H9 (cell line): ENCODE measurements around the gene ENDOU. TPM values are rescaled to one million over a fixed set of nuclear protein-coding genes. Genes with fewer than 3 reads are reported as not detected.

ENCODE experiments used
- DNase-seq: peaks from one replicate; pipeline ENCODE4 v3.0.0-alpha.2; 2017
- H2AFZ ChIP-seq: one replicate; pipeline ENCODE4 v1.6.1; 2013; ENCODE audit warnings: mild to moderate bottlenecking, low read length, control low read depth, moderate library complexity
- H2AK5ac ChIP-seq: 2 replicates; pipeline ENCODE4 v1.6.1; 2013; ENCODE audit warnings: low read length, control low read depth, mixed read lengths; ENCODE audit not compliant: insufficient read length
- H2BK120ac ChIP-seq: one replicate; pipeline ENCODE4 v1.6.1; 2013; ENCODE audit warnings: low read depth, mild to moderate bottlenecking, low read length, control low read depth, inconsistent platforms; ENCODE audit not compliant: poor library complexity, severe bottlenecking
- H2BK12ac ChIP-seq: 2 replicates; pipeline ENCODE4 v1.6.1; 2013; ENCODE audit warnings: low read length, control low read depth, mixed read lengths, low read depth; ENCODE audit not compliant: insufficient read length
- H2BK15ac ChIP-seq: 2 replicates; pipeline ENCODE4 v1.6.1; 2013; ENCODE audit warnings: low read depth, low read length, control low read depth
- H2BK20ac ChIP-seq: one replicate; pipeline ENCODE4 v1.6.1; 2013; ENCODE audit warnings: low read depth, mild to moderate bottlenecking, low read length, control low read depth, inconsistent platforms; ENCODE audit not compliant: poor library complexity, severe bottlenecking
- H2BK5ac ChIP-seq: 2 replicates; pipeline ENCODE4 v1.6.1; 2013; ENCODE audit warnings: low read length, control low read depth, mixed read lengths; ENCODE audit not compliant: insufficient read length
- H3K14ac ChIP-seq: 2 replicates; pipeline ENCODE4 v1.6.1; 2013; ENCODE audit warnings: low read length, control low read depth; ENCODE audit not compliant: insufficient read depth
- H3K18ac ChIP-seq: 2 replicates; pipeline ENCODE4 v1.6.1; 2013; ENCODE audit warnings: low read depth, mild to moderate bottlenecking, mixed read lengths, low read length, control low read depth; ENCODE audit not compliant: insufficient read length
- H3K23ac ChIP-seq: 2 replicates; pipeline ENCODE4 v1.6.1; 2013; ENCODE audit warnings: low read length, control low read depth, mixed read lengths, low read depth; ENCODE audit not compliant: insufficient read length
- H3K23me2 ChIP-seq: 2 replicates; pipeline ENCODE4 v1.6.1; 2013; ENCODE audit warnings: low read depth, mild to moderate bottlenecking, mixed read lengths, low read length, control low read depth; ENCODE audit not compliant: insufficient read length, poor library complexity, severe bottlenecking
- H3K27ac ChIP-seq: 2 replicates; pipeline ENCODE4 v1.5.1; 2013; ENCODE audit warnings: low read length, control low read depth, mixed read lengths, low read depth; ENCODE audit not compliant: insufficient read length
- H3K27me3 ChIP-seq: 2 replicates; pipeline ENCODE4 v1.6.1; 2013; ENCODE audit warnings: low read length, control low read depth, inconsistent platforms; ENCODE audit not compliant: insufficient read depth
- H3K4ac ChIP-seq: 2 replicates; pipeline ENCODE4 v1.6.1; 2013; ENCODE audit warnings: low read depth, mild to moderate bottlenecking, control low read depth, inconsistent platforms, low read length, moderate library complexity
- H3K4me1 ChIP-seq: 2 replicates; pipeline ENCODE4 v1.6.1; 2013; ENCODE audit warnings: low read length, control low read depth, inconsistent platforms; ENCODE audit not compliant: insufficient read depth
- H3K4me2 ChIP-seq: 2 replicates; pipeline ENCODE4 v1.6.1; 2013; ENCODE audit warnings: low read length, control low read depth, mixed read lengths; ENCODE audit not compliant: insufficient read length, insufficient read depth
- H3K56ac ChIP-seq: 2 replicates; pipeline ENCODE4 v1.6.1; 2013; ENCODE audit warnings: low read depth, mild to moderate bottlenecking, mixed read lengths, low read length, control low read depth; ENCODE audit not compliant: insufficient read length
- H3K79me1 ChIP-seq: 2 replicates; pipeline ENCODE4 v1.6.1; 2013; ENCODE audit warnings: low read depth, mild to moderate bottlenecking, moderate library complexity, low read length, control low read depth, inconsistent platforms; ENCODE audit not compliant: insufficient read depth, poor library complexity, severe bottlenecking
- H3K79me2 ChIP-seq: 2 replicates; pipeline ENCODE4 v1.6.1; 2013; ENCODE audit warnings: low read length, control low read depth, inconsistent platforms; ENCODE audit not compliant: insufficient read depth
- H3K9ac ChIP-seq: 2 replicates; pipeline ENCODE4 v1.6.1; 2013; ENCODE audit warnings: low read length, control low read depth, mixed read lengths; ENCODE audit not compliant: insufficient read length; ENCODE audit errors: extremely low read depth
- H3K9me3 ChIP-seq: one replicate; pipeline ENCODE4 v1.6.1; 2013; ENCODE audit warnings: low read depth, low read length, inconsistent platforms; ENCODE audit not compliant: control insufficient read depth
- H3T11ph ChIP-seq: one replicate; pipeline ENCODE4 v1.6.1; 2013; ENCODE audit warnings: mild to moderate bottlenecking, low read length, control low read depth, inconsistent platforms
- H4K20me1 ChIP-seq: one replicate; pipeline ENCODE4 v1.6.1; 2013; ENCODE audit not compliant: control insufficient read depth, insufficient read length, insufficient read depth
- H4K5ac ChIP-seq: 2 replicates; pipeline ENCODE4 v1.6.1; 2013; ENCODE audit warnings: low read depth, mild to moderate bottlenecking, mixed read lengths, low read length, control low read depth; ENCODE audit not compliant: insufficient read length
- H4K8ac ChIP-seq: replicated peaks from 2 replicates; pipeline ENCODE4 v1.6.1; 2013; ENCODE audit warnings: low read length, control low read depth, mixed read lengths, low read depth; ENCODE audit not compliant: insufficient read length
- H4K91ac ChIP-seq: 2 replicates; pipeline ENCODE4 v1.6.1; 2013; ENCODE audit warnings: low read depth, mild to moderate bottlenecking, moderate library complexity, mixed read lengths, low read length, control low read depth; ENCODE audit not compliant: insufficient read length
- H3K27ac Mint-ChIP-seq, 3 experiments: 2 replicates in 2 of 3; 3 replicates in 1 of 3; pipeline ENCODE4 v1.8.0; 2020 to 2021; ENCODE audit warnings: mixed read lengths in 3 of 3, mild to moderate bottlenecking in 1 of 3, moderate library complexity in 1 of 3
- H3K27me3 Mint-ChIP-seq: 2 replicates; pipeline ENCODE4 v1.8.0; 2021; ENCODE audit warnings: low read depth, mild to moderate bottlenecking, moderate library complexity, mixed read lengths
- H3K36me3 Mint-ChIP-seq, 3 experiments: 2 replicates in 2 of 3; 3 replicates in 1 of 3; pipeline ENCODE4 v1.8.0; 2020 to 2021; ENCODE audit warnings: low read depth in 3 of 3, mixed read lengths in 3 of 3; ENCODE audit not compliant: insufficient read depth in 1 of 3
- H3K4me1 Mint-ChIP-seq, 2 experiments: 2 replicates each; pipeline ENCODE4 v1.8.0; 2020; ENCODE audit warnings: mixed read lengths in 2 of 2
- H3K4me3 Mint-ChIP-seq, 2 experiments: 2 replicates in 1 of 2; 3 replicates in 1 of 2; pipeline ENCODE4 v1.8.0; 2020 to 2021; ENCODE audit warnings: mild to moderate bottlenecking in 2 of 2, mixed read lengths in 2 of 2, moderate library complexity in 1 of 2
- H3K9me3 Mint-ChIP-seq, 2 experiments: 2 replicates in 1 of 2; 3 replicates in 1 of 2; pipeline ENCODE4 v1.8.0; 2020; ENCODE audit warnings: mild to moderate bottlenecking in 2 of 2, mixed read lengths in 2 of 2, moderate library complexity in 1 of 2
- CTCF ChIP-seq: fragments of 200-600 bp; sonication (generic); conservative IDR thresholded peaks from 3 replicates; pipeline ENCODE4 v1.8.0; 2021; ENCODE audit warnings: antibody characterized with exemption, mild to moderate bottlenecking
- WGBS: extraction: QIAGEN DNeasy Blood & Tissue Kit; methylation state at CpG from one replicate; pipeline ENCODE4 v1.1.7; 2013; ENCODE audit warnings: missing lambda C conversion rate, low lambda C conversion rate, mixed read lengths; ENCODE audit not compliant: insufficient read length; ENCODE audit errors: extremely low coverage; 5-methylcytosine and 5-hydroxymethylcytosine counted together
- total RNA-seq: library from RNA; stranded (reverse); gene quantifications from 2 replicates; pipeline ENCODE4 v1.2.1, GENCODE V29; 2021

Gene ENDOU
- total RNA-seq, 1 experiment from 2014 or later = not detected

GRCh38 chr12:47698631-47699030 lies 26.7 kb downstream of the ENDOU start:
- Histone ChIP-seq H3K23ac (no peak overlapping the region), H3K23me2 (no peaks in the 10 kb centered on the region), H4K5ac (no peak overlapping the region), H2BK15ac (no peak overlapping the region), H4K91ac (no peak overlapping the region), H3K9me3 (no peaks in the 10 kb centered on the region), H3K18ac (no peak overlapping the region), H3K14ac (no peak overlapping the region), H4K20me1 (no peaks in the 10 kb centered on the region), H3K79me2 (no peaks in the 10 kb centered on the region), H3K9ac (no peak overlapping the region), H2AFZ (no peak overlapping the region), H3K4me2 (no peak overlapping the region), H2BK12ac (no peak overlapping the region), H3K4me1 (no peaks in the 10 kb centered on the region), H2BK20ac (no peak overlapping the region), H2BK120ac (no peak overlapping the region), H3K79me1 (no peaks in the 10 kb centered on the region), H3K27ac (no peak overlapping the region), H4K8ac (no peak overlapping the region), H3T11ph (no peak overlapping the region), H3K4ac (no peak overlapping the region), H2AK5ac (no peak overlapping the region), H2BK5ac (no peak overlapping the region), H3K56ac (no peak overlapping the region), H3K27me3 (no peaks in the 10 kb centered on the region)
- Mint-ChIP-seq H3K27ac (no peak overlapping the region), H3K27me3 (no peaks in the 10 kb centered on the region), H3K36me3 (peaks cover 5 to 61% (median 54%) of the 10 kb centered on the region in 3 experiments; a peak in 6 of 7 replicates), H3K9me3 (no peaks in the 10 kb centered on the region), H3K4me1 (peaks cover under 1 to 6% of the 10 kb centered on the region in 2 experiments; a peak in 2 of 4 replicates), H3K4me3 (no peak overlapping the region)
- no CpG with 5 or more reads among the region's 7 CpGs for WGBS
- DNase-seq = no peak
- no peak for TF ChIP-seq CTCF
